IPS-20b (cell line): ENCODE data around the gene REM1.
"Not testable (repeated sequence)": the region's sequence is repeated elsewhere in the genome, so short reads cannot be mapped to it uniquely, and the experiment has no call there.

ENCODE experiments used
- H3K27ac ChIP-seq: one replicate; pipeline ENCODE4 v1.5.1; 2013; ENCODE audit warnings: low read length
- H3K27me3 ChIP-seq: 2 replicates; pipeline ENCODE4 v1.6.1; 2013; ENCODE audit warnings: mild to moderate bottlenecking, low read length, inconsistent platforms; ENCODE audit not compliant: insufficient read depth
- H3K36me3 ChIP-seq: 2 replicates; pipeline ENCODE4 v1.6.1; 2013; ENCODE audit warnings: low read depth, mild to moderate bottlenecking, inconsistent platforms, low read length, moderate library complexity; ENCODE audit not compliant: insufficient read depth
- H3K4me1 ChIP-seq: 2 replicates; pipeline ENCODE4 v1.6.1; 2013; ENCODE audit warnings: mild to moderate bottlenecking, control low read depth, inconsistent platforms, low read length, moderate library complexity; ENCODE audit not compliant: insufficient read depth
- H3K4me3 ChIP-seq: 2 replicates; pipeline ENCODE4 v1.5.1; 2013; ENCODE audit warnings: mild to moderate bottlenecking, low read length, inconsistent platforms
- H3K9ac ChIP-seq: 2 replicates; pipeline ENCODE4 v1.6.1; 2013; ENCODE audit warnings: low read depth, mild to moderate bottlenecking, inconsistent platforms, low read length, moderate library complexity
- H3K9me3 ChIP-seq: 2 replicates; pipeline ENCODE4 v1.6.1; 2013; ENCODE audit warnings: mild to moderate bottlenecking, low read depth, low read length, inconsistent platforms; ENCODE audit not compliant: insufficient read depth

Gene REM1

DNA sequence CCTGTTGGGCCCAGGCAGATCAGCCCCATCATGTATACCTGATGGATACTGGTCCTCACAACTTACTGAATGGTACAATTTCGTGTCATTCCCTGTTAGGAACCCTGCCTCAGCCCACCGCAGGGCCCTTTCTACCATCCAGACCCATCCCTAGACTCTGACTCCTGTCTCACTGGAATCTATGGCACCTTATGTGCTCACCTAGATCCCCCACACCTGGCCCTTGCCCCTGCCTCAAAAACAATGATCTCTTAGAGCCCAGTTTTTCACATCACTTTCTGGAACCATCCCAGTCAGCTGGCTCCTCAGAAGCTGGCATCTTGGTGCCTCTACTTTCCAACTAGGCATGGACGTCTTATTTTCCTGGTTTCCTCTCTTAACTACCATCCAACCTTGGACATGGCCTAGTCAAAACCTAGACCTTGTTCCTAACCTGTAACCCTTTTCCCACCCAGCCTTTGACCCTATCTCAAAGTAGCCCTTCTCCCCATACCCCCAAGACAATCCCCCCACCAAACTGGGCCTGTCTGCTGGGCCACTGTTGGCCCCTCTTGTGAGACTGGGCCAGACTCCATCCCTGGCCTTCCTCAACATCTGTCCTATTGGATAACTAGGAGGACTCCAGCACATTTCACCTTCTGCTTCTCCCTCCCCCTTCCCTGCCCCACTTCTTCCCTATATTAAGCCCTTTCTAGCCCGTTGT is 40.1 kb downstream of the REM1 start:
- Histone ChIP-seq H3K4me1 (peaks cover 12% of the 10 kb centered on the region; the same call in 1 of the 2 replicates), H3K9ac (peak overlapping the region; percentile 97), H3K36me3 (peaks cover 25% of the 10 kb centered on the region), H3K27me3 (no peaks in the 10 kb centered on the region), H3K27ac (no peak overlapping the region), H3K9me3 (no peaks in the 10 kb centered on the region), H3K4me3 (peak overlapping the region; percentile 97)

DNA sequence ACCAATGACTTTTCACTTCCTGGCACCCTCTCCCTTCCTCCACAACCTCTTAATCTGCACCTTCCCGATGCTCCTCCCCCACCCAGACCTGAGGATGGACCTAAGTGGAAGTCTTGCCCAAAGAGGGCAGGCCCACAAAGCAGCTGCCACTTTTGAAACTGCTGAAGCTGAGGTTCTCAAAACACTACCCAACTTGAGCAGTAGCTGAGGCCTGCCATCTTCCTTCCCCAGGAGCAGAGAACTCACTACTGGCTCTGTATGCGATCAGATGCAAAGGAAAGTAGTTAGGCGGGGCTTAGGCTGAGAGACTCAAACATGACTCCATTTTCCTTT is 40.7 kb downstream of the REM1 start:
- peaks cover 27% of the 10 kb centered on the region for H3K36me3 ChIP-seq
- H3K4me3 ChIP-seq, result peak overlapping the region; percentile 97
- H3K27ac ChIP-seq, result no peak overlapping the region
- no peaks in the 10 kb centered on the region for H3K27me3 ChIP-seq
- peaks cover 12% of the 10 kb centered on the region; the same call in 1 of the 2 replicates for H3K4me1 ChIP-seq
- H3K9me3 ChIP-seq, result no peaks in the 10 kb centered on the region
- no peak overlapping the region; the same call in 1 of the 2 replicates for H3K9ac ChIP-seq

DNA sequence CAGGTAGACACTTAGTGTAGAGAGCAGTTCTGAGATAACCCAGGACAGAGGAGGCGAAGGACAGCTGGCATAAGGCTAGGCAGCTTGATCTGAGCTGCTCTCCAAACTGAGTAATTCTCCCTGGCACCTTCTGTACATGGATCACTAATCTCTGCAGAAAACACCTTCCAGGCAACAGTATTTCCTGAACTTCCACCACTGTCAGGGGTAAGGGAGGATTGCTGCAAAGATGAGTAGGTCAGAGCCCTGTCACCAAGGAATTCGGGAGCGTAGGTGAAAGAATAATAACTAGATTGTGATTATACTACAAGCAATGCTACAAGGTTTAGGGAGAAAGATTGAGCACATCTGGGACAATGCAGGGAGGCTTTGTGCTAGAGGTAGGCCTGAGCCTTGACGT is 41.1 kb downstream of the REM1 start:
- Histone ChIP-seq H3K36me3 (peaks cover 31% of the 10 kb centered on the region), H3K9me3 (no peaks in the 10 kb centered on the region), H3K4me1 (peaks cover 12% of the 10 kb centered on the region; the same call in 1 of the 2 replicates), H3K9ac (no peak overlapping the region; the same call in 1 of the 2 replicates), H3K4me3 (peak overlapping the region; percentile 97; the same call in 1 of the 2 replicates), H3K27me3 (no peaks in the 10 kb centered on the region), H3K27ac (no peak overlapping the region)

DNA sequence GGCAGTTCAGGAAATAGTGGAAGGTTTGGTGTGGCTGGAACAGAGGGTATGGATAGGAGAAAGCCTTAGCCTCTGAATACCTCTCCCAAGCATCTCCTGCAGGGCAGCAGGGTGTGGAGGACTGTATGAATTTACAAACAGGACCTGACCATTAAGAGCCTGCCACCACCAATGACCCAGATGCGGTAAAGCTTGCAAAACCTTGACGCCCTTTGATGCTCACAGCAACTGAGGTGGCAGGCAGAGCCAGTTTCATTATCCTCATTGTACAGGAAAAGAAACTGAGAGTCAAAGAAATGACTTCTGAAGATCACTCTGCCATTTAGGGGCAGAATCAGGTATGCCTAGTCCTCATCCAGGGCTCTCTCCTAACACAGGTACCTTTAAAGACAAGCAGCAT is 41.6 kb downstream of the REM1 start:
- Histone ChIP-seq H3K27ac (no peak overlapping the region), H3K9me3 (no peaks in the 10 kb centered on the region), H3K4me1 (peaks cover 12% of the 10 kb centered on the region; the same call in 1 of the 2 replicates), H3K4me3 (no peak overlapping the region), H3K27me3 (no peaks in the 10 kb centered on the region), H3K36me3 (peaks cover 34% of the 10 kb centered on the region), H3K9ac (no peak overlapping the region)

DNA sequence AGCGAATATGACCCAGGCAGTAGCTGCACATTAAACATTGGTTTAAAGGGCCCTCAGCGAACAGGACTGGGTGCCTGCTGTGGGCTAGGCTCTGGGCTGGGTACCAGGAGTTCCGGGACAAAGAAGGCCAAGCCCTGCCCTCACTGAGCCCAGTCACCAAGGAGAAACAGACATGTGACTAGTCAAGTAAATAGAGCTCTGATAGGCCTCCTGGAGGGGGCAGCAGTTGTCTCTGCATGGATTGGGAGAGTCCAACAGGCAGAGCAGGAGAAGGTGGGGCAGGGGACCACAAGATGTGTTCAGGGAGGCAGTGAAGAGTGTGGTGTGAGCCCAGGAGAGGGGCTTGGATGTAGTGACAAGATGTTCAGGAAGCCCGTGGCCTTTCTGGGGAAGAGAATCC is 42.3 kb downstream of the REM1 start:
- H3K4me1 ChIP-seq, result peaks cover 12% of the 10 kb centered on the region; the same call in 1 of the 2 replicates
- no peak overlapping the region for H3K27ac ChIP-seq
- H3K4me3 ChIP-seq, result no peak overlapping the region
- no peaks in the 10 kb centered on the region for H3K9me3 ChIP-seq
- peaks cover 34% of the 10 kb centered on the region for H3K36me3 ChIP-seq
- H3K9ac ChIP-seq, result no peak overlapping the region
- no peaks in the 10 kb centered on the region for H3K27me3 ChIP-seq

DNA sequence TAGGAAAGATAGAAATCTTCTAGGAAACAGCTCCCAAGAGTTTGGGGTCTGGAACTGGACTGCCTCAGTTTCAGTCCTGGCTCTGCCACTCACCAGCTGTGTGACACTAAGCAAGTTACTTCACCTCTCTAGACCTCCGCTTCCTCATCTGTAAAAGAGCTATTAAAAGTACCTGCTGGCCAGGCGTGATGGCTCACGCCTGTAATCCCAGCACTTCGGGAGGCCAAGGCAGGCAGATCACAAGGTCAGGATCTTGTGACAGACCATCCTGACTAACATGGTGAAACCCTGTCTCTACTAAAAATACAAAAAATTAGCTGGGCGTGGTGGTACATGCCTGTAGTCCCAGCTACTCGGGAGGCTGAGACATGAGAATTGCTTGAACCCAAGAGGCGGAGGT is 46.2 kb downstream of the REM1 start:
- H3K9ac ChIP-seq, H3K4me3 ChIP-seq, H3K27me3 ChIP-seq, H3K9me3 ChIP-seq, H3K4me1 ChIP-seq, H3K27ac ChIP-seq: not testable (repeated sequence)
- H3K36me3 ChIP-seq, result peaks cover 33% of the 10 kb centered on the region

DNA sequence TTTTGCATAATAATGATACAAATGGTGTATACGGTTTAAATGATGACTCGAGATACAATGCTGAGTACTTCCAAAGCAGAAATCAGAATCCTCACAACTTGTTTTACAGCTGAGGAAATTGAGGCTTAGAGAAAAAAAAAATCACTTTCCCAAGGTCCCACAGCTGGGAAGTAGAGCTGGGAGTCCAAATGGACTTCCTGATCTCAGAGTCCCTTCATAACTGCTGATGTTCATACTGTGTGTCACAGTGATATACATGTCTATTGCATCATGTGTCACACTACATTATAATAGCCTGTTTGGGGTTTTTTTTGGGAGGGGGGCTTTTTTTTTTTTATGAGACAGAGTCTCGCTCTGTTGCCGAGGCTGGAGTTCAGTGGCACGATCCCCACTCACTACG is 47.6 kb downstream of the REM1 start:
- Histone ChIP-seq H3K9me3 (no peaks in the 10 kb centered on the region), H3K27me3 (no peaks in the 10 kb centered on the region), H3K9ac (no peak overlapping the region), H3K27ac (no peak overlapping the region), H3K36me3 (peaks cover 38% of the 10 kb centered on the region), H3K4me1 (no peaks in the 10 kb centered on the region), H3K4me3 (no peak overlapping the region)

DNA sequence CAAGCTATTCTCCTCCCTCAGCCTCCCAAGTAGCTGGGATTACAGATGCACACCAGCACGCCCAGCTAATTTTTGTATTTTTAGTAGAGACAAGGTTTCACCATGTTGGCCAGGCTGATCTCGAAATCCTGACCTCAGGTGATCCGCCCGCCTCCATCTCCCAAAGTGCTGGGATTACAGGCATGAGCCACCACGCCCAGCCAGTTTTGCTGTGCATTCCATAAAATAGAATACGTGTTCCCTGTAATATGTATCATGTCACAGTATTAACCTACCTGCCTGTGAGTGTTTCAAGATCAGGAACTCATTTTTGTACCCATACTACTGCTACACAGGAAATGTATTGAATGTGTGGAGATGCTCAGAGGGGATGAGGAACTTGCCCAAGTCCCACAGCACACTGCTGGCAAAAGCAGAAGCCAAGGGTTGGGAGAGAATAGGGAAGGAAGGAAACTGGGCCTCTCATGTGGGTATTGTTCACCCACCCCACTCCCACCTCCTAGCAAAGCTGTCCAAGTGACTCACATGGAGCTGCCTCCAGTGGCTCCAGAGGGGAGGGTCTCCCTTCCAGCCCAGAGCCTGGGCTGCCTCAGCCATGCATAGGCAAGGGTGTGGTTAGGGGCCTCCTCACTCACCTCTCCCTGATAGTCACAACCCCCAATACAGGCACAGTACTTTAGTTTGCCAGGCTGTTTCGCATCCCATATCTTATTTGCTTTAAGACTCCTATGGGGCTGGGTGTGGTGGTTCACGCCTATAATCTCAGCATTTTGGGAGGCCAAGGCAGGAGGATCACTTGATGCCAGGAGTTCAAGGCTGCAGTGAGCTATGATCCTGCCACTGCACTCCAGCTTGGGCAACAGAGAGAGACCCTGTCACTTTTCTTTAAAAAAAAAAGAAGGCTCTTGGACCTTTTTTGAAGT is 48.5 kb downstream of the REM1 start:
- Histone ChIP-seq H3K9ac (no peak overlapping the region), H3K36me3 (peaks cover 47% of the 10 kb centered on the region)

DNA sequence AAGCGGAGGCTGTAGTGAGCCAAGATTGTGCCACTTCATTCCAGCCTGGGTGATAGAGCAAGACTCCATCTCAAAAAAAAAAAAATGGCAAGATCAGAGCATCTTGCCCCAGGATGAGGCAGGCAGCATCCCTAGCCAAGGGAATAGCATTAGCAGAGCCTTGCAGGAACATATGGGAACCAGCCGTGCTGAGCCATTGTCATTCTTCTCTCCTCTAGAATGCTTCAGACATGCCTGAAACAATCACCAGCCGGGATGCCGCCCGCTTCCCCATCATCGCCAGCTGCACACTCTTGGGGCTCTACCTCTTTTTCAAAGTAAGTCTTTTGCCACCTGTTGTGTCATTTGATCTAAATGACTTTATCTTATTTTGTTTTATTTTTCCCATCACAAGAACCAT is 52.2 kb downstream of the REM1 start:
- Histone ChIP-seq H3K4me1 (no peaks in the 10 kb centered on the region), H3K9ac (no peak overlapping the region), H3K36me3 (peaks cover 62% of the 10 kb centered on the region), H3K27me3 (no peaks in the 10 kb centered on the region), H3K4me3 (no peak overlapping the region), H3K27ac (no peak overlapping the region), H3K9me3 (no peaks in the 10 kb centered on the region)

More for the DNA sequence above, 48.5 kb downstream of the REM1 start:
- H3K9me3 ChIP-seq, result no peaks in the 10 kb centered on the region
- no peak overlapping the region for H3K4me3 ChIP-seq
- H3K27ac ChIP-seq, result no peak overlapping the region
- no peaks in the 10 kb centered on the region for H3K27me3 ChIP-seq
- no peaks in the 10 kb centered on the region for H3K4me1 ChIP-seq
